Left renal cortex interstitium (tissue), 4 donors: ENCODE data around the gene G3BP1. TPM values are rescaled to one million over a fixed set of nuclear protein-coding genes. Genes with fewer than 3 reads are reported as not detected.
"Not testable (repeated sequence)": the region's sequence is repeated elsewhere in the genome, so short reads cannot be mapped to it uniquely, and the experiment has no call there.

Source experiments
- DNase-seq, 4 donors: peaks; one replicate each; pipeline ENCODE4 v3.0.0-alpha.2; 2013; ENCODE audit warnings: low read depth in 4 of 4, low spot score in 2 of 4, missing footprints in 1 of 4
- polyA plus RNA-seq, 4 donors: library from polyadenylated mRNA; unstranded; fragments of 120-200 nt; gene quantifications; one replicate each; pipeline ENCODE4 v1.2.1, GENCODE V29; 2013; ENCODE audit not compliant: insufficient read length in 4 of 4

The G3BP1 gene
- polyA plus RNA-seq, 4 donors: 147 to 167 (median 156) TPM

DNA sequence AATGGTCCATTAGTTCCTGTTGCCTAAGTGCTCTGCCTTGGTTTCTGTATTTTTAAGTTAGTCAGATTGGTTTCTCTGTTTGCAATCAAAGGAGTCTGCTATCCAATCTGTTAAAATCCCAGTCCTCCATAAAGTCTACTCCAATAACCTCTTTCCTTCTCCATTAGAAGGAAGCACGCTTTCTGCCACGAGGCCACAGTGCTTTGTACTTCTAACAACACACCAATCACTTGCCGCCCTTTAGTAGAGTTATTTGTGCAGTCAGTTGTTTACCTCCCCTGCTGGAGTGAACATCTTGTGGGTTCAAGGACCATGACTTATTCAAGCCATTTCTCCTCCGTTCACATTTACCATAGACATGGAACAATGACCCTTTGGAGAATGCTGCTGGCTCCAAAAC is 83.9 kb downstream of the G3BP1 start:
- no peak for DNase-seq

DNA sequence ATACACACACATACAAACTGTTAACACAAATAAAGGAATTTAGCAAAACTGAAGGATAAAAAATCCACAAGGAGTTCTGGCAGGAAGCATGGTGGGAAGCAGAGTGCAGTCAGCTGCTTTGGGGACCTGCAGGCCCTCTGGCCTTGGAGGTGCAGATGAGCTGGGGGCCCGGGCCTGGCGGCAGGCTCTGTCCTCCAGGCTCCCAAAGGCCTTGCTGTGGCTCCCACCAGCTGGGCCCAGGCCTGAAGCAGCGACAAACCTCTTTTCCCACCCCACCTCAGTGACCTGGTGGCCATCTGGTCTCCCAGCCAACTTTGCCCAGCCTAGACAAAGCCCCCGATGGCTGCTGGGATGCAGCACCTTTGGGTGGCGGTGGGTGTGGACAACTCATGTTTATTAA is 85.1 kb downstream of the G3BP1 start:
- DNase-seq: no peak

DNA sequence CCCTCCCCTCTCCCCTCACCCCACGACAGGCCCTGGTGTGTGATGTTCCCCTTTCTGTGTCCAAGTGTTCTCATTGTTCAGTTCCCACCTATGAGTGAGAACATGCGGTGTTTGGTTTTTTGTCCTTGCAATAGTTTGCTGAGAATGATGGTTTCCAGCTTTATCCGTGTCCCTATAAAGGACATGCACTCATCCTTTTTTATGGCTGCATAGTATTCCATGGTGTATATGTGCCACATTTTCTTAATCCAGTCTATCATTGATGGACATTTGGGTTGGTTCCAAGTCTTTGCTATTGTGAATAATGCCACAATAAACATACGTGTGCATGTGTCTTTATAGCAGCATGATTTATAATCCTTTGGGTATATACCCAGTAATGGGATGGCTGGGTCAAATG is 89.1 kb downstream of the G3BP1 start:
- DNase-seq: not testable (repeated sequence)

Other genes starting within 250 kb of the G3BP1 start
- 10 to 100 TPM in 1 of 4 donors, 1 to 10 TPM in 3; 5.7 to 11.0 (median 6.7) TPM for gene FAT2, start 180.6 kb upstream of the G3BP1 start, polyA plus RNA-seq
- 1,000 to 10,000 TPM; 2,008 to 2,551 (median 2,286) TPM for gene SPARC, start 85.0 kb upstream of the G3BP1 start, polyA plus RNA-seq
- 100 to 1,000 TPM; 103 to 128 (median 116) TPM for gene ATOX1, start 13.3 kb upstream of the G3BP1 start, polyA plus RNA-seq
- under 1 TPM in 2 of 4 donors, not detected in 2; 0.08 to 0.24 TPM for gene GLRA1, start 152.9 kb downstream of the G3BP1 start, polyA plus RNA-seq